Caco-2 (cell line): ENCODE measurements around the gene RNF19B. TPM values are rescaled to one million over a fixed set of nuclear protein-coding genes. Genes with fewer than 3 reads are reported as not detected.

Experiments used
- BruUV-seq: library from RNA; stranded (reverse); fragments of 400-500 nt; replicated peaks from 2 replicates; lab custom pipeline; 2021; lab: Mats Ljungman, UMichigan
- CTCF ChIA-PET: fragments of 300-600 bp; sonication (Branson Sonifier 250); formaldehyde crosslinking; loops from one replicate; lab custom pipeline; 2022; ENCODE audit warnings: antibody characterized with exemption; lab: Charles Lee
- POLR2A ChIA-PET: fragments of 300-600 bp; sonication (Branson Sonifier 250); formaldehyde crosslinking; loops from one replicate; lab custom pipeline; 2022; ENCODE audit warnings: antibody characterized with exemption; lab: Charles Lee
- DNase-seq, 2 experiments: peaks; one replicate each; pipeline versions ENCODE4 v3.0.0 to v3.0.0-alpha.2; 2020 to 2022
- H3K27me3 ChIP-seq: replicated peaks from 2 replicates; pipeline ENCODE4 v1.6.0; 2011; ENCODE audit warnings: low read length; ENCODE audit not compliant: control insufficient read depth, insufficient read depth
- H3K36me3 ChIP-seq: 2 replicates; pipeline ENCODE4 v1.5.1; 2011; ENCODE audit warnings: low read length; ENCODE audit not compliant: control insufficient read depth, insufficient read depth
- H3K4me1 ChIP-seq: fragments of 250-450 bp; sonication (Bioruptor Pico); 2 replicates; pipeline ENCODE4 v1.5.1; 2020; ENCODE audit warnings: mild to moderate bottlenecking
- H3K4me3 ChIP-seq: 2 replicates; pipeline ENCODE4 v1.5.1; 2011; ENCODE audit warnings: low read depth, mild to moderate bottlenecking, control low read depth, low read length
- H3K9me3 ChIP-seq: fragments of 250-450 bp; sonication (Bioruptor Pico); 2 replicates; pipeline ENCODE4 v1.5.1; 2020; ENCODE audit warnings: mild to moderate bottlenecking, moderate library complexity
- H3K27ac Mint-ChIP-seq: one replicate; pipeline ENCODE4 v1.8.0; 2022; ENCODE audit warnings: mixed read lengths; ENCODE audit not compliant: unreplicated experiment
- H3K27me3 Mint-ChIP-seq: one replicate; pipeline ENCODE4 v1.8.0; 2022; ENCODE audit warnings: mixed read lengths; ENCODE audit not compliant: insufficient read depth, unreplicated experiment
- H3K36me3 Mint-ChIP-seq: one replicate; pipeline ENCODE4 v1.8.0; 2022; ENCODE audit warnings: mild to moderate bottlenecking, mixed read lengths; ENCODE audit not compliant: insufficient read depth, unreplicated experiment
- H3K4me1 Mint-ChIP-seq: one replicate; pipeline ENCODE4 v1.8.0; 2022; ENCODE audit warnings: low read depth, mixed read lengths; ENCODE audit not compliant: unreplicated experiment
- H3K4me3 Mint-ChIP-seq: one replicate; pipeline ENCODE4 v1.8.0; 2022; ENCODE audit warnings: mild to moderate bottlenecking, moderate library complexity, mixed read lengths; ENCODE audit not compliant: unreplicated experiment
- H3K9me3 Mint-ChIP-seq: one replicate; pipeline ENCODE4 v1.8.0; 2022; ENCODE audit warnings: mixed read lengths; ENCODE audit not compliant: unreplicated experiment
- intact Hi-C: fragments of 100-400 bp; cut with micrococcal nuclease; formaldehyde crosslinking; loops from one replicate; pipeline ENCODE4 v1.10.0; 2022; ENCODE audit not compliant: unreplicated experiment
- total RNA-seq: library from RNA; stranded (reverse); gene quantifications from 2 replicates; pipeline ENCODE4 v1.2.3, GENCODE V29; 2022
- TF ChIP-seq, protein P1 (sequence below), 2 experiments: fragments of 200-600 bp in 1 of 2; IDR thresholded peaks; 1 replicate in 1 of 2; 2 replicates in 1 of 2; pipeline versions ENCODE4 v1.5.1 to v1.8.0; 2011 to 2022; ENCODE audit warnings: antibody characterized with exemption in 1 of 2, control low read depth in 1 of 2, inconsistent platforms in 1 of 2, low read depth in 1 of 2, low read length in 1 of 2, mild to moderate bottlenecking in 1 of 2, moderate library complexity in 1 of 2; ENCODE audit not compliant: insufficient read depth in 1 of 2, severe bottlenecking in 1 of 2, unreplicated experiment in 1 of 2

Gene RNF19B
- total RNA-seq, 1 experiment from 2014 or later = 14.5 TPM

DNA sequence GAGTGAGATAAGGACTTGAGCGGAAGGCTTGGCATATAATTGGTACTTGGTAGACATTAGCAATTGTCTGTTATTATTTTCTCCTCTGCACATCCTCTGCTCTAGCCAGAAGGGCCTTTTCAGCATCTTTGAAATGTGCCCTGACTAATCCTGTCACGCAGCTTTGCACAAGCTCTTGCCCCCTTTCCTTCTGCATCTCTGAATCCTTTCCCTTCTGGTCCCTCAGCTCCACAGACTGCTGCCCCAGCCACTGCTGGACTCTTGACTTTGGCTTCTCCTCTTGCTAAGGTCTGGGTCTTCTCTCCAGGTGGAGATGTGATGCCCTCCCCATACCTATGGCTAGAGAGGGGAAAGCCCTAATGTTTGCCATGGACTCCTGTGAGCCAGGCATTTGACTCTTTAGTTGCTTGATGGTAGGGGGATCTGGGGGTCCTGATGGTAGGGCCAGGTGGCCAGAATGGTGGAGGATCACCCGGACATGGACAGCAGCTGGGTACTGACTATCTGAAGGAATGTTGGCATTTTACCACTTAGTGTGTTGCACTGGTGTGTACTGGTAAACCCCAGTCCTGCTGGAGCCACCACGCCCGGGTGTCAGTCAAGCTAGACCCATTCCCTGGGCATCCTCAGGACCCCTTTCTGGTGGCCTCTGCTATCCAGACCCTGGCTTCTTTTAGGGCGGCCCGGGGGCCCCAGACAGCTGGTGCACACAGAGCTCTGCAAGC lies 73.9 kb downstream of the RNF19B start:
- no peak overlapping the region for H3K27ac Mint-ChIP-seq
- peaks cover 3% of the 10 kb centered on the region for H3K27me3 Mint-ChIP-seq
- H3K9me3 Mint-ChIP-seq = no peaks in the 10 kb centered on the region
- peaks cover 6% of the 10 kb centered on the region for H3K36me3 Mint-ChIP-seq
- Histone ChIP-seq H3K9me3 (no peaks in the 10 kb centered on the region), H3K27me3 (no peaks in the 10 kb centered on the region), H3K4me3 (no peak overlapping the region), H3K36me3 (no peaks in the 10 kb centered on the region), H3K4me1 (no peaks in the 10 kb centered on the region)
- H3K4me1 Mint-ChIP-seq = peaks cover 8% of the 10 kb centered on the region
- ChIA-PET CTCF (interaction anchor here (0.5 kb wide), 1 partner anchor 97 kb away, joined by 3 read pairs; no protein-coding TSS in a partner anchor), POLR2A (no interaction called here)
- TF ChIP-seq, protein P1, sequence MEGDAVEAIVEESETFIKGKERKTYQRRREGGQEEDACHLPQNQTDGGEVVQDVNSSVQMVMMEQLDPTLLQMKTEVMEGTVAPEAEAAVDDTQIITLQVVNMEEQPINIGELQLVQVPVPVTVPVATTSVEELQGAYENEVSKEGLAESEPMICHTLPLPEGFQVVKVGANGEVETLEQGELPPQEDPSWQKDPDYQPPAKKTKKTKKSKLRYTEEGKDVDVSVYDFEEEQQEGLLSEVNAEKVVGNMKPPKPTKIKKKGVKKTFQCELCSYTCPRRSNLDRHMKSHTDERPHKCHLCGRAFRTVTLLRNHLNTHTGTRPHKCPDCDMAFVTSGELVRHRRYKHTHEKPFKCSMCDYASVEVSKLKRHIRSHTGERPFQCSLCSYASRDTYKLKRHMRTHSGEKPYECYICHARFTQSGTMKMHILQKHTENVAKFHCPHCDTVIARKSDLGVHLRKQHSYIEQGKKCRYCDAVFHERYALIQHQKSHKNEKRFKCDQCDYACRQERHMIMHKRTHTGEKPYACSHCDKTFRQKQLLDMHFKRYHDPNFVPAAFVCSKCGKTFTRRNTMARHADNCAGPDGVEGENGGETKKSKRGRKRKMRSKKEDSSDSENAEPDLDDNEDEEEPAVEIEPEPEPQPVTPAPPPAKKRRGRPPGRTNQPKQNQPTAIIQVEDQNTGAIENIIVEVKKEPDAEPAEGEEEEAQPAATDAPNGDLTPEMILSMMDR (IDR thresholded peaks at IDR 0.05; ENCODE audit: insufficient read depth in 1 of 2, low read depth in 1 of 2, low read length in 1 of 2, severe bottlenecking in 1 of 2, unreplicated experiment in 1 of 2) = no peak
- intact Hi-C loops = no loop called here
- no TSS peak for BruUV-seq
- no peak for DNase-seq
- H3K4me3 Mint-ChIP-seq = no peak overlapping the region

DNA sequence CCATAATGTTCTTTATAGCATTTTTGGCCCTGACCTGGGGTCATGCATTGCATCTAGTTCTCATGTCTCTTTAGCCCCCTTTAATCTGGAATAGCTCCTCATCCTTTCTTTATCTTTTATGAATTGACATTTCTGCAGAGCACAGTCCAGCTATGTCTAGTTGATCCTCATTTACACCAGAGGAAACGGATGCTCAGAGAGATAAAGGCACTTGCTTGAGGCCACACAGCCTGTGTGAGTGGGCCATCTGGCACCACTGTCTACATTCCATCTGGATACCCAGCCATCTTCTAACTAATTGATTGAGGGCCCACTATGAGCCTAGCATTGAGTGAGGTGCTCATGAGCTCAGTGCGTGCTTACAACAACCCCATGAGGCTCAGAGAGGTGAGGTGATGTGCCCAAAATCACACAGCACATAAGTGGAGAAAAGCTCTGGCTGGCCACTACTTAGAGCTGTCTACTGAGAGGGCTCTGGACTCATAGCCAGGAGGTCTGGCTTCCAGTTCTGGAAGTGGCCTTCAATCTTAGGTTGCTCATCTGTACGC lies 74.8 kb downstream of the RNF19B start:
- H3K36me3 Mint-ChIP-seq = peaks cover 6% of the 10 kb centered on the region
- H3K27me3 Mint-ChIP-seq = peaks cover 3% of the 10 kb centered on the region
- no peak overlapping the region for H3K4me3 ChIP-seq
- H3K9me3 Mint-ChIP-seq = no peaks in the 10 kb centered on the region
- peaks cover 8% of the 10 kb centered on the region for H3K4me1 Mint-ChIP-seq
- BruUV-seq = no TSS peak
- no peaks in the 10 kb centered on the region for H3K4me1 ChIP-seq
- TF ChIP-seq, protein P1 (IDR thresholded peaks at IDR 0.05; ENCODE audit: insufficient read depth in 1 of 2, low read depth in 1 of 2, low read length in 1 of 2, severe bottlenecking in 1 of 2, unreplicated experiment in 1 of 2) = no peak
- ChIA-PET CTCF (interaction anchor here (0.5 kb wide), 1 partner anchor 98 kb away, joined by 3 read pairs; no protein-coding TSS in a partner anchor), POLR2A (no interaction called here)
- DNase-seq = no peak
- H3K27me3 ChIP-seq = no peaks in the 10 kb centered on the region
- H3K36me3 ChIP-seq = no peaks in the 10 kb centered on the region
- H3K4me3 Mint-ChIP-seq = no peak overlapping the region
- intact Hi-C loops = no loop called here
- no peak overlapping the region for H3K27ac Mint-ChIP-seq
- H3K9me3 ChIP-seq = no peaks in the 10 kb centered on the region

DNA sequence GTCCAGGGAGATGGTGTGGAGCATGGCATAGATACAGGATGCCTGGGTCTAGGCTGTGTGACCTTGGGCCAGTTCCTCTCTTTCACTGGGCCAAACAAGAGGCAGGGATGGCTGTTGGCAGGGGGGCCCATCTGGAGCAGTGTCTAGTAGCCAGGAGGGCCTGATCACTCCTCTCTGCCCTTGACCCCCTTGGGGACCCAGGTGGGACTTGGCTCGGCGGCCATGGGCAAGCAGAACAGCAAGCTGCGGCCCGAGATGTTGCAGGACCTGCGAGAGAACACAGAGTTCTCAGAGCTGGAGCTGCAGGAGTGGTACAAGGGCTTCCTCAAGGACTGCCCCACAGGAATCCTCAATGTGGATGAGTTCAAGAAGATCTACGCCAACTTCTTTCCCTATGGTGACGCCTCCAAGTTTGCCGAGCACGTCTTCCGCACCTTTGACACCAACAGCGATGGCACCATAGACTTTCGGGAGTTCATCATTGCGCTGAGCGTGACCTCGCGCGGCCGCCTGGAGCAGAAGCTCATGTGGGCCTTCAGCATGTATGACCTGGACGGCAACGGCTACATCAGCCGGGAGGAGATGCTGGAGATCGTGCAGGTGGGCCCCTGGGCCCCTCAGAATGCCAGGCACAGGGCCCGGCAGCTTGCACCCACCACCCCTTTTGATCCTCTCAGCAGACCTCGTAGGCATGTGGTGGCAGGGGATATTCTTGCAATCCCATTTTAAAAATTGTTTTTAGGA lies 75.8 kb downstream of the RNF19B start:
- peaks cover 7% of the 10 kb centered on the region for H3K36me3 Mint-ChIP-seq
- no peak overlapping the region for H3K4me3 ChIP-seq
- no peak overlapping the region for H3K4me3 Mint-ChIP-seq
- intact Hi-C loops = no loop called here
- no peaks in the 10 kb centered on the region for H3K9me3 ChIP-seq
- no peaks in the 10 kb centered on the region for H3K36me3 ChIP-seq
- H3K27ac Mint-ChIP-seq = no peak overlapping the region
- H3K4me1 ChIP-seq = no peaks in the 10 kb centered on the region
- no TSS peak for BruUV-seq
- no peaks in the 10 kb centered on the region for H3K27me3 ChIP-seq
- ChIA-PET POLR2A (no interaction called here), CTCF (no interaction called here)
- TF ChIP-seq, protein P1 (IDR thresholded peaks at IDR 0.05; ENCODE audit: insufficient read depth in 1 of 2, low read depth in 1 of 2, low read length in 1 of 2, severe bottlenecking in 1 of 2, unreplicated experiment in 1 of 2) = no peak
- no peak for DNase-seq
- H3K9me3 Mint-ChIP-seq = no peaks in the 10 kb centered on the region
- H3K4me1 Mint-ChIP-seq = peaks cover 8% of the 10 kb centered on the region
- H3K27me3 Mint-ChIP-seq = peaks cover 3% of the 10 kb centered on the region
